ENCODE data around the gene KCNJ3.
"Not testable (repeated sequence)": the region's sequence is repeated elsewhere in the genome, so short reads cannot be mapped to it uniquely, and the experiment has no call there.

KCNJ3 gene

DNA sequence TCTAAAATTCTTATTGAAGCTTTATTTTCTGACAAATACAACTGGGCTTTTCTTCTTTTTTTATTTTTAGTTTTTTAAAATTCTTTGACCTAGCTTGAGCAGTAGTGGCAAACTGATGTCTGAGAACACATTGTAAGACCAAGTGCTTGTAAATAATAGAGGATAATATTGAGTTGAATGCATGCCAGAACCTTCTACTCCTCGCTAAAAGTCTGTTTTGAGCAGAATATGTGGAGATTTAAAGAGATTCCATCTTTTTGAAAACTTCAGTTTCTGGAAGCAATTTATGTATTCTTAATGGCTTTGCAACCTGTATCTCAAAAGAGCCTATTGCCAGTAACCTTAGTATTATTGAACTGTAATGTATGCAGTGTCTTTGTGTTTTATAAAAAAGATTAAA is 148.3 kb downstream of the KCNJ3 start:
- DNase-seq (ENCODE audit: low read depth, low spot score) = no peak

DNA sequence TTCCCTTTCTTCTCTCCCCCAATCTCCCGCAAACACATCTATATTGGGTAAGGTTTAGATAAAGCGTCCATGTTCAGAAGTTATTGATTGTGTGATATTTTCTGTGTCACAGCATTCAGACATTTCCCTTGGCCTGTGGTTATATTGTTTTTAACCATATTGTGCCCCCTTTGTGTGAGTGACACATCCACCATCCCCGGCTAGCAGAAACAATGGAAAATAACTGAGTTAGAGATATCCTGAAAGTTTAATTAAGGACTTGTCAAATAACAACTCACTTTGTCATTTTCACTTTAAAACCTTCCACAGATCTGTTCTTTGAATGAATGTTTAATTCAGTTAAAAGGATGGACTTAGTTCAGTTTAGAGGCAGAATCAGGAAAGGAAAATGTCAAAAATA is 151.0 kb downstream of the KCNJ3 start:
- DNase-seq (ENCODE audit: low read depth, low spot score) = no peak

DNA sequence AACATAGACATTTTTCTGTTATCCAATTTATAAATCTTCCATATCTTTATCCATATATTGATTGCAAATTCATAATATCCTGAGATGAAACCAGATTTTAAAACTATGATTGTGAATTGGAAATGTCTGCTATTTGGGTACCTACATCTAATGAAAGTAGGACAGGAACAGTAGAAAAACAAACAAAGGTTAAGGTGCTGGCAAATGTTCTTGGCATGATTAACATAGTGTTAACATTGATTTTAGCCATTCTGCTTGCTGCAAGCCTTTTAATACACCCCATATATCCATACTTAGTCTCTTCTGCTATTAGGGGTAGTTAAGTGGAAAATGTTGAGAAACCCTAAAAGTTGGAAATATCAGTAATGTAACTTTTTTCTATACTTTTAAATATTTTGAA is 152.0 kb downstream of the KCNJ3 start:
- DNase-seq (ENCODE audit: low read depth, low spot score) = no peak

GRCh38 chr2:154855138-154855537 is 156.6 kb downstream of the KCNJ3 start:
- no peak for DNase-seq (ENCODE audit: low read depth, low spot score)

DNA sequence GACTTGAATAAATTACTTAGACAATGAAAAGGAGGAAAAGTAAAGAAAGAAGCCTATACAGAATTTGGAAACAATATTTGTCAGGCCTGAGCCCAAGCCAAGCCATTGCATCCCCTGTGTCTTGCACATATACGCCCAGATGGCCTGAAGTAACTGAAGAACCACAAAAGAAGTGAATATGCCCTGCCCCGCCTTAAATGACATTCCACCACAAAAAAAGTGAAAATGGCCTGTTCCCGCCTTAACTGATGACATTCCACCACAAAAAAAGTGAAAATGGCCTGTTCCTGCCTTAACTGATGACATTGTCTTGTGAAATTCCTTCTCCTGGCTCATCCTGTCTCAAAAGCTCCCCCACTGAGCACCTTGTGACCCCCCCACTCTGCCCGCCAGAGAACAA is 168.7 kb downstream of the KCNJ3 start:
- not testable (repeated sequence) for DNase-seq (ENCODE audit: low read depth, low spot score)

DNA sequence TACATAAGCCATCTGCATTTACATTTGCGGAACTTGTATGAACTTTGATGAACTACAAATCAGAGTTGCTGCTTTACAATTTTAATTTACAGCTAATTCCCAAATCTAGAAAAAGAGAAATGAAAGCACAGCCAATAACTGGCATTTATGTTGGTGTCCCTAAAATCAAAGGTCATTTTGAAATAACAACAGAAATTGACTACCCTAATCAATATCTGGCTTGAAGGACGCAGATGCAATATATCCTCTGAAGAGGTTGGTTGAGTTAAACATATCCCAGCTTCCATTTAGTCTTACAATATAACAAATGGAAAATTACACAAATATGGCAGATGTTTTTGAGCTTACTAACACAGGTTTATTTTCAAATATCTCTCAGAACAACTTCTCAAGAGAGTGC is 177.5 kb downstream of the KCNJ3 start:
- no peak for DNase-seq (ENCODE audit: low read depth, low spot score)

DNA sequence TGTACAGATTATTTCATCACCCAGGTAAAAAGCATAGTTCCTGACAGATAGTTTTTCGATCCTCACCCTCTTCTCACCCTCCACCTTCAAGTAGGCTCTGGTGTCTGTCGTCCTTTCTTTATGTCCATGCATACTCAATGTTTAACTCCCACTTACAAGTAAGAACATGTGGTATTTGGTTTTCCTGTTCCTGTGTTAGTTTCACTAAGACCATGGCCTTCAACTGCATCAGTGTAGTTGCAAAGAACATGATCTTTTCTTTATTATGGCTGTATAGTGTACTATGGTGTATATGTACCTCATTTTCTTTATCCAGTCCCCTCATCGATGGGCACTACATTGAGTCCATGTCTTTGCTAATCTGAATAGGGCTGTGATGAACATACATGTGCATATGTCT is 184.2 kb downstream of the KCNJ3 start:
- DNase-seq (ENCODE audit: low read depth, low spot score) = no peak

DNA sequence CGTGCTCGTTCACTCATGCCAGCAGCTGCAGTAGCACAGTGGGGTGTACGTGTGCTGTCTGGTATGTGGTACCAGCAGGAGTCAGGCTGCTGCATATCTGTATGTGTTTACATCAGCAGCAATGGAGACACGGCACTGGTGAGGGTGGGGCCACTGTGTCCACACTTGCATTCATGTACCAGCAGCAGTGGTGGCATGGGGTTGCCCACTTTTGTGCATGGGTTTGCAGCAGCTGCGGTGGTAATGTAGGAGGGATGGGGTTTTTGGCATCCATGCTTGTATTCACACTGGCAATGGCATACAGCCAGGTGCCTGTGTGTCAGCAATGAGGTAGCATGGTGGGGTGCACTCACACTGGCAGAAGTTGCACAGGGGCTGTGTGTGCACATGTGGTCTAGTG is 187.8 kb downstream of the KCNJ3 start:
- DNase-seq (ENCODE audit: low read depth, low spot score) = no peak

DNA sequence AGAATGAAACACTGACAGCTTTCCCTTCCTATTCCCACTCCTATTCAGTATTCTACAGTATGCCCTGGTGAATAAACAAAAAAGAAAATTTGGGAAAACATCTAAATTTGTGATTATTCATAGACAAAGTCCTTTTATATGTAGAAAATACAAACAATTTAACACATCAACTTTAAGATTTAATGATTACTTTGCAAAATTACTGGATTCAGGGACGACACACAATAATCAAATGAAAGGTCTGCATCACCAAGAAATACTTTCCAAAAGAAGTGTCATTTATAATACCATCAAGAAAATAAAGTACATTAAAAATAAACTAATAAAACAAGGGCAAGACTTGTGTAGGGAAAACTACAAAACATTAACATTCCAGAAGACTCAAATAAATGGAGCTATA is 199.8 kb downstream of the KCNJ3 start:
- DNase-seq (ENCODE audit: low read depth, low spot score) = no peak

GRCh38 chr2:154901063-154901462 is 202.6 kb downstream of the KCNJ3 start:
- no peak for DNase-seq (ENCODE audit: low read depth, low spot score)
